SK-N-SH (cell line): ENCODE data around the gene SCARF1.

Source experiments
- CHD2 ChIP-seq: fragments of 150-350 bp; IDR thresholded peaks from 2 replicates; pipeline ENCODE4 v1.6.1; 2018; ENCODE audit warnings: low read length; ENCODE audit not compliant: partially characterized antibody
- RAD21 ChIP-seq: IDR thresholded peaks from 2 replicates; pipeline ENCODE4 v1.6.1; 2012; ENCODE audit warnings: mild to moderate bottlenecking, low read length
- TF ChIP-seq, protein P1 (sequence below): fragments of 200-600 bp; sonication (generic); IDR thresholded peaks from 2 replicates; pipeline ENCODE4 v1.6.1; 2017; ENCODE audit warnings: antibody characterized with exemption, mild to moderate bottlenecking, moderate library complexity
- TF ChIP-seq, protein P2 (sequence below): IDR thresholded peaks from 2 replicates; pipeline ENCODE4 v1.6.1; 2012; ENCODE audit warnings: mild to moderate bottlenecking, low read depth, low read length, moderate library complexity

DNA sequence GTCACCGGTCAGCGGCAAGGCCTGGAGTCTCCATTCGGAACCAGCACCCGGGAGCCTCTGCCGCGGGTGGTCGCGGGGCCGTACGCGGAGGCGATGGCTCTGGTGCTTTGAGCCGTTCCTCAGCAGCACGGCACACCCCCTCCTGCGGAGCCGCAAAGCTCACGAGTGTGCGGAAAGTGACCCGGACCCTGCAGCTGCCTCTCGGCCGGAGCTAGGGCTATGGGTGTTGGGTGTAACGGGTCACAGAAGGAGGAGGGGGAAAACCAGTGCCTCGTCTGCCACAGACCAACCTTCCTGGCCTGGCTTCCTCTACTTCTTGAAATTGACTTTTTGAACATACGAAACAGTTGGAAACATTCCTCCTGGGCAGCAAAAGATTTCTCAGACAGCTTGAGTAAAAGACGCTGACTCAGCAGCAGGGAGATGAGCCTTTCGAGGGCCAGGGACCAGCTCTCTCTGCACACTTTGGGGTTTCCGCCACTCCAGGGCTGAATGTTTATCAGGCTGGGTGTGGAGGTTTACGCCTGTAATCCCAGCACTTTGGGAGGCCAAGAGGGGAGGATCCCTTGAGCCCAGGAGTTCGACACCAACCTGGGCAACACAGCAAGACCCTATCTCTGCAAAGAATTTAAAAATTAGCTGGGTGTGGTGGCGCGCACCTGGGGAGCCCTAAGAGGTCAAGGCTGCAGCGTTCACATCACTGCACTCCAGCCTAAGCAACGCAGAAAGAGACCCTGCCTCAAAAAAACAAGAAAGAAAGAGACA lies 56.5 kb downstream of the SCARF1 start:
- TF ChIP-seq, protein P1, sequence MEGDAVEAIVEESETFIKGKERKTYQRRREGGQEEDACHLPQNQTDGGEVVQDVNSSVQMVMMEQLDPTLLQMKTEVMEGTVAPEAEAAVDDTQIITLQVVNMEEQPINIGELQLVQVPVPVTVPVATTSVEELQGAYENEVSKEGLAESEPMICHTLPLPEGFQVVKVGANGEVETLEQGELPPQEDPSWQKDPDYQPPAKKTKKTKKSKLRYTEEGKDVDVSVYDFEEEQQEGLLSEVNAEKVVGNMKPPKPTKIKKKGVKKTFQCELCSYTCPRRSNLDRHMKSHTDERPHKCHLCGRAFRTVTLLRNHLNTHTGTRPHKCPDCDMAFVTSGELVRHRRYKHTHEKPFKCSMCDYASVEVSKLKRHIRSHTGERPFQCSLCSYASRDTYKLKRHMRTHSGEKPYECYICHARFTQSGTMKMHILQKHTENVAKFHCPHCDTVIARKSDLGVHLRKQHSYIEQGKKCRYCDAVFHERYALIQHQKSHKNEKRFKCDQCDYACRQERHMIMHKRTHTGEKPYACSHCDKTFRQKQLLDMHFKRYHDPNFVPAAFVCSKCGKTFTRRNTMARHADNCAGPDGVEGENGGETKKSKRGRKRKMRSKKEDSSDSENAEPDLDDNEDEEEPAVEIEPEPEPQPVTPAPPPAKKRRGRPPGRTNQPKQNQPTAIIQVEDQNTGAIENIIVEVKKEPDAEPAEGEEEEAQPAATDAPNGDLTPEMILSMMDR = no peak
- TF ChIP-seq CHD2 (no peak), RAD21 (no peak)
- TF ChIP-seq, protein P2, sequence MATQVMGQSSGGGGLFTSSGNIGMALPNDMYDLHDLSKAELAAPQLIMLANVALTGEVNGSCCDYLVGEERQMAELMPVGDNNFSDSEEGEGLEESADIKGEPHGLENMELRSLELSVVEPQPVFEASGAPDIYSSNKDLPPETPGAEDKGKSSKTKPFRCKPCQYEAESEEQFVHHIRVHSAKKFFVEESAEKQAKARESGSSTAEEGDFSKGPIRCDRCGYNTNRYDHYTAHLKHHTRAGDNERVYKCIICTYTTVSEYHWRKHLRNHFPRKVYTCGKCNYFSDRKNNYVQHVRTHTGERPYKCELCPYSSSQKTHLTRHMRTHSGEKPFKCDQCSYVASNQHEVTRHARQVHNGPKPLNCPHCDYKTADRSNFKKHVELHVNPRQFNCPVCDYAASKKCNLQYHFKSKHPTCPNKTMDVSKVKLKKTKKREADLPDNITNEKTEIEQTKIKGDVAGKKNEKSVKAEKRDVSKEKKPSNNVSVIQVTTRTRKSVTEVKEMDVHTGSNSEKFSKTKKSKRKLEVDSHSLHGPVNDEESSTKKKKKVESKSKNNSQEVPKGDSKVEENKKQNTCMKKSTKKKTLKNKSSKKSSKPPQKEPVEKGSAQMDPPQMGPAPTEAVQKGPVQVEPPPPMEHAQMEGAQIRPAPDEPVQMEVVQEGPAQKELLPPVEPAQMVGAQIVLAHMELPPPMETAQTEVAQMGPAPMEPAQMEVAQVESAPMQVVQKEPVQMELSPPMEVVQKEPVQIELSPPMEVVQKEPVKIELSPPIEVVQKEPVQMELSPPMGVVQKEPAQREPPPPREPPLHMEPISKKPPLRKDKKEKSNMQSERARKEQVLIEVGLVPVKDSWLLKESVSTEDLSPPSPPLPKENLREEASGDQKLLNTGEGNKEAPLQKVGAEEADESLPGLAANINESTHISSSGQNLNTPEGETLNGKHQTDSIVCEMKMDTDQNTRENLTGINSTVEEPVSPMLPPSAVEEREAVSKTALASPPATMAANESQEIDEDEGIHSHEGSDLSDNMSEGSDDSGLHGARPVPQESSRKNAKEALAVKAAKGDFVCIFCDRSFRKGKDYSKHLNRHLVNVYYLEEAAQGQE = no peak
